Right lobe of liver (tissue), 4 donors: Measurements from ENCODE around the gene LYL1.

ENCODE experiments used
- CTCF ChIP-seq, 4 donors: fragments of 200-600 bp in 3 of 4; fragments of 450-650 bp in 1 of 4; IDR thresholded peaks; one replicate each; pipeline versions ENCODE4 v1.5.1 to v1.8.0; 2016 to 2022; ENCODE audit warnings: antibody characterized with exemption in 4 of 4, mild to moderate bottlenecking in 2 of 4
- POLR2A ChIP-seq: fragments of 450-650 bp; IDR thresholded peaks from one replicate; pipeline ENCODE4 v1.6.1; 2017; ENCODE audit warnings: antibody characterized with exemption, mild to moderate bottlenecking
- donor health status: DM: no; HTN: no; CAD: no.
- donor health status: DM: no; HTN: no; CAD: no.
- donor health status: DM: no; HTN: yes; CAD: no.

GRCh38 chr19:13122275-13122878, 19.7 kb upstream of the LYL1 start:
- TF ChIP-seq CTCF (IDR thresholded peaks at IDR 0.05) (no peak), POLR2A (no peak)
